NCI-H1417 (cell line): Measurements from ENCODE around the gene NKX1-2.
"Not testable (repeated sequence)": the region's sequence is repeated elsewhere in the genome, so short reads cannot be mapped to it uniquely, and the experiment has no call there.

Source experiments
- DNase-seq, 3 experiments: peaks; one replicate each; lab custom pipeline; 2025; lab: John Stamatoyannopoulos, UW

Gene NKX1-2

DNA sequence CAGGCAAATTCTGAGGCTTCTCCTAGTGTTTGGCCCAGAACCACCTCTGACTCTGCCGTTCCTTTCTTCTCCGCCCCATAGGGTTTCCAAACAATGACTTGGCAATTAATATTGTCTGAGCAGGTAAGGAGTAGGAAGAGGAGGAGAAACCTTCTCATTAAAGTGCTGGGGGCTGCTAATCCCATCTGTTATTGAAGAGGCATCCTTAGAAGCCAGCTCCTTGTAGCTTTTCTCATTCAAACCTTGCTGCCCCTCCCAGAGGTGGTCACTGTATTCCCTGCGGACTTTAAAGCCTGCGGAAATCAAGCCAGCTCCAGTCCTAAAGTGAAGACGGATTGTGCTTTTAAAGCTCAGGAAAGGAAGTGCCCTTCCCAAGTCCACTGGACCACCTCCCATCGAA, 1.4 kb upstream of the NKX1-2 start:
- peak in 1 of 3 experiments; percentile 0 for DNase-seq

DNA sequence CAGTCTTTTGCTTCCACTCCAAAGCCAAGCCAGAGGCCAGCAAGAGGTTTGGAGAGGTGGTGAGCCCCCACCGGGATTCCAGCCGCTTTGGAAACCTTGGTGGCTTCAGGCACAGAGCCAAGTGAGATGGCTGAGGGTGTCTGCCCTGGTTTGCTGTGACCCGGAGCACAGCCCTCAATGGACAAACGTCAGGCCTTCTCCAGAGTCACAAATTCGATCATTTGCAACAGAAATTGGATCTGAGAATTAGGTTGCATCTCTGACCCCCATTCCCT, 885 bp upstream of the NKX1-2 start:
- DNase-seq = no peak

DNA sequence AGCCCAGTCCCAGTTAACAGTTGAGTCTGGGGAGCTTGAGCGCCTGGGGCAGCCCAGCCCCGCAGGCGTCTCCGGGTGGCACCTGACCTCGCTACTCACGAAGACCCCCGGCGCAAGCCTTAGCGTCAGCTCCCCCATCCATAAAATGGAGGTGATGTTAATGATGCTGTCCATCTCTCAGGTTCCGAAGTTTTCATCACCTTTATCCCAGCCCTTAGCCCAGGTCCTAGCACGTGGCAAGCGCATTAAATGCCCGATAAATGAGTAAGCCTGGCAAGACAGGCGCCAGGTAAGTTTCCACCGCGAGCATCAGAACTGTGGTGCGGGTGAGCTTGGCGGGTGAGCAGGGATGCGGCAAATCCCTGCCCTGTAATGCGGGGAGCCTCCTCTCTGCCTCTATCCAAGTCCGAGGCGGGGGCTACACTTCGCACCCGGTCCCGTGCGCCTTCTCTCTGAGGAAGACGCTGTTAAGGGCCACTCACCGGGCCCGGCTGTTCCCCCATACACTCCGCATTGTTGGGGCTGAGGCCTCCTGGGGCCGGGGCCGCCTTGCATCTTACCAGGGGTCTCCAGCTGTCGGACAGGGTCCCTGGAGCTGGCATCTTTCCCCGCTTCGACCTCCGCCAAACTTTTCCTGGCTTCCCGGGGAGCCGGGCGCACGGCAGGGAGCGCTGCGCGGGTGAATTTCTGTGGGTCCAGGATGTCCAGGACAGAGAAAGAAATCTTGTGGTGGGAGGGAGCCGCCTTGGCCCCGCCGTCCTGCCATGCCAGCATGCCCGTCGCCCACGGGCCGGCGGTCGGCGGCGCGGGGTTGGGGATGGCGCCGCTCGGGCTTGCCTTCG, 444 bp downstream of the NKX1-2 start:
- DNase-seq = peak in 2 of 3 experiments; percentile 35 to 37

DNA sequence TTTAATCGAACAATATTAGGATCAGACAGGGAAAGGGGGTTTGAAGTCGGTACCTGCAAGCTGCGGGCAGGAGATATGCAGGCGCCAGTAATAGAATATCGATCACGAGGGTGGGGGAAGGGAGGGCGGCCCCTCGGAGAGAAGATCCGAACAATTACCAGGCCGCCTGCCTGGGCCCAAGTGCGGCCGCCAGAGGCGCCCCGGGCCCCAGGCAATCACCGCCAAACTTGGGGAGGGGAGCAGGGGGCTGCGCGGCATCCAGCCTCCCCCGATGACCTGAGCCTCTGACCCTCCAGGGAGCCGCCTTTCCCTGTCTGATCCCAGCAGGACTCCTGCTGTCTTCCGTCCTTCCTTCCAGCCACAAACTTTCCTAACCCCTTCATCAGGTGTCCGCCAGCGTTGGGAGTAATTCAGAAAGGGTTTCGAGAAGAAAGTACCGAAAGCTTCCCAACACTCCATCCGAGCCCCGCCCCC, 1.1 kb downstream of the NKX1-2 start:
- no peak for DNase-seq

DNA sequence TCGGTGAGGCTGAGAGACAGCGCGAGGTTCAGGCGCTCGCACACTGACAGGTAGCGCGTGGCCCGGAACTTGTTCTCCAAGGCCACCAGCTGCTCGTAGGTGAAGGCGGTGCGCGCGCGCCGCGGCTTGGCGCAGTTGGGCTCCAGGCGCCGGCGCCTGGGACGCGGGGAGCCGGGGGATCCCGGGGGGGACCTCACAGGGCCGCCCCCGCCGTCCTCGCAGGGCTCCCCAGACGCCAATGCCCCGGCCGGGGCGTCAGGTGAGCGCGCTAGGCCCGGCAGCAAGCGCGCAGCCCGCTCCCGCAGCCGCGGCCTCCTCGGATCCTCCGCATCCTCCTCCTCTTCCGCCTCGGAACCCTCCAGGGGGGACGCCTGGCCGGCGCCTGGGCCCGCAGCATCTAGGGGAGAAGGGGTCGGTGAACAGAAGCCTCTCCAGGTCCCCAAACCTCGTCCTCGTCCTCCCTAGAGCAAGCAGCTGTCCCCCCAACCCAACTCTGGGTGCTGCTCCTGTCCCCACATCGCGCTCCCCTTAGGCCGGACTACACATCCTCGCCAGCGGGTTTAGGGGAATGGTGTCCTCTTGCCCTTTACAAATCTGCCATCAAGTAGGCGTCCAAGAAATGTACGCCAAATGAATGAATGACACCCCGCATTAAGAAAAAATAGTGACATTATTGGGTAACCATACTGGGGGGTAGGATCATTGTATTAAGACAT, 1.9 kb downstream of the NKX1-2 start:
- no peak for DNase-seq

DNA sequence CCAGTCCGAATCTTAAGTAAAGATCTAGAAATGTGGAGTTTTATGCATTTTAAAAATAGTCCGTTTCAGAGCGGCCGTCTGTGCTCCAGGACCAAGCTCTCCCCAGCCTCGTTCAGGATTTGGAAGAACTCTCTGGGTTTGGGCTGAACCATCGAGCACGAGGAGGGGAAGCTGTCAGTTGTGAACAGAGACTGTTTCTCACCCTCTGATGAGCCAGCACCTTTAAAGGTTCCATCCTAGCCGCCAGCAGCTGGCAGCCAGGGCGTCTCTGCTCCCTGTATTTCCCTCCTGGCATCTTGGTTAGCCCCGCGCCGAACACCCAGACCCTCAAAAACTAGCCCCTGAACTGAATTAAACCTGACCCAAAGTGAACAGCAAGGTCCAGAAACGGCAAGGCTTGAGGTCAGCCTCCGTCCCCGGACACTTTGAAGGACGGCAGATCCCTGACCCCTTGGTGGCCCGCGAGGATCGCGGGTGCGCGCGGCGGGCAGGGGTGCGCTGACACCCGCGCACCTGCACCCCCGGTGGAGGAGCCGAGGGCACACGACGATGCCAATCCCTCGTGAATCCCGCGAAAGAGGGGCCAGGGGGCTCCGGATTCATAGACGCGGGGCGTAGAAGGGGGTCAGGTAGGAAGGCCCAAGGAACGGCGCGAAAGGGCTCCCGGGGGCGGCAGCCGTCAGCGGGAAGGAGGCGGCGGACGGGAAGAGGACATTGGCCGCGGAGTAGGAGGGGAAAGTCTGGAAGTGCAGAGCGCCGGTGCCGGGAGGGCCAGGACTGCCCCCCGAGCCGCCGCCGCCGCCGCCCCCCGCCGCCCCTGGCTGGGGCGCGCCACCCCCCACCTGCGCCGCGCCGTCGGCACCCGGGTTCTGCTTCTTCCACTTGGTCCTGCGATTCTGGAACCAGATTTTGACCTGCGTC, 2.7 kb downstream of the NKX1-2 start:
- DNase-seq = no peak

DNA sequence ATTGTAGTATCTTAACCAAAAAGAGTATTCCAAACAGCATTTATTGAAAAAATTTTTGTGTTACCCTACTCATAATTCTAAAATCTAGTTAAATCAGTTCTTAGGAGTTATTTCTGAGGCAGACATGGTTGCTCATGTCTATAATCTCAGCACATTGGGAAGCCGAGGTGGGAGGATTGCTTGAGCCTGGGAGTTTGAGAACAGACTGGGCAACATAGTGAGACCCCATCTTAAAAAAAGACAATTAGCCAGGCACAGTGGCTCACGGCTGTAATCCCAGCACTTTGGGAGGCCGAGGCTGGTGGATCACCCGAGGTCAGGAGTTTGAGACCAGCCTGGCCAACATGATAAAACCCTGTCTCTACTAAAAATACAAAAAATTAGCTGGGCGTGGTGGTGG, 8.1 kb downstream of the NKX1-2 start:
- not testable (repeated sequence) for DNase-seq

DNA sequence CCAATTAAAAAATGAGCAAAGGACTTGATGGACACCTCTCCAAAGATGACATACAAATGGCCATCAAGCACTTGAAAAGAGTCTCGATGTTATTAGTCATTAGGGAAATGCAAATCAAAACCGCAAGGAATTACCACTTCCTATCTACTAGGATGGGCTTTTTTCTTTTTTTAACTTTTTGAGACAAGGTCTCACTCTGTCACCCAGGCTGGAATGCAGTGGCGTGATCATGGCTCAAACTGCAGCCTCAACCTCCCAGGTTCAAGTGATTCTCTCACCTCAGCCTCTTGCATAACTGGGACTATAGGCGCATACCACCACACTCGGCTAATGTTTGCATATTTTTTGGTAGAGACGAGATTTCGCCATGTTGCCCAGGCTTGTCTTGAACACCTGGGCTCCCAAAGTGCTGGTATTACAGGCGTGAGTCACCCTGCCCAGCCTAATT, 13.6 kb downstream of the NKX1-2 start:
- no peak for DNase-seq

DNA sequence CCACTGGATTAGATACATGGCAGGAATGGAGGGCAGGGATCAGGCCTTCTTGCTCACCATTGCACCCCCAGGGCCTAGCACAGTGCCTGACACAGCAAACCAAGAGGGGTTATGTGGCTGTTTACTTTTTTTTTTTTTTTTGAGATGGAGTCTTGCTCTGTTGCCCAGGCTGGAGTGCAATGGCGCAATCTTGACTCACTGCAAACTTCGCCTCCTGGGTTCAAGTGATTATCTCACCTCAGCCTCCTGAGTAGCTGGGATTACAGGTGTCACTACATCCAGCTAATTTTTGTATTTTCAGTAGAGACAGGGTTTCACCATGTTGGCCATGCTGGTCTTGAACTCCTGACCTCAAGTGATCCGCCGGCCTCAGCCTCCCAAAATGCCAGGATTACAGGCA, 14.2 kb downstream of the NKX1-2 start:
- not testable (repeated sequence) for DNase-seq

DNA sequence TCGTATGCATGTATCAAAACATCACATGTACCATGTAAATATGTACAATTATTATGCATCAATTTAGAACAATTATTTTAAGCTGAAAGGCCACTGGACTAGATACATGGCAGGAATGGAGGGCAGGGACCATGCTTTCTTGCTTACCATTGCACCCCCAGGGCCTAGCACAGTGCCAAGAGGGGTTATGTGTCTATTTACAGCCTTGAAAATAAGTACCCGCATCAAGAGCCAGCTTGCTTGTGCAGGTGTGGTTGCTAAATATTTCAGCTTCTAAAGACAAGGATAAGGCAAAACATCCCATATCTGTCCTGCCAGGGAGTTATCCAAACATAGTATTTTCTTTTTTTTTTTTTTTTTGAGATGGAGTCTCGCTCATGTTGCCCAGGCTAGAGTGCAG, 16.4 kb downstream of the NKX1-2 start:
- DNase-seq = no peak

DNA sequence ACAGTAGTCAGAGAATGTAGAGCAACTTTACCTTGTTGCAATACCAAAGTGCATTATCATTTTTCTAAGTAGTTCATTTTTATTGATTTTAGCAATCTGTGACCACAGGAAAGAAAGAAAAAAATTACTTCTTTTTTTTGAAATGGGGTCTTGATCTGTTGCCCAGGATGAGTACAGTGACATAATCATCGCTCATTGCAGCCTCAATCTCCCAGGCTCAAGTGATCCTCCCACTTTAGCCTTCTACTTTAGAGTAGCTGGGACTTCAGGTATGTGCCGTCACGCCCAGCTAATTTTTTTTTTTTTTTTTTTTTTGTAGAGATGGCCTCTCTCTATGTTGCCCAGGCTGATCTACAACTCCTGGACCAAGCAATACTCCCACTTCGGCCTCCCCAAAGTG, 19.8 kb downstream of the NKX1-2 start:
- no peak for DNase-seq

DNA sequence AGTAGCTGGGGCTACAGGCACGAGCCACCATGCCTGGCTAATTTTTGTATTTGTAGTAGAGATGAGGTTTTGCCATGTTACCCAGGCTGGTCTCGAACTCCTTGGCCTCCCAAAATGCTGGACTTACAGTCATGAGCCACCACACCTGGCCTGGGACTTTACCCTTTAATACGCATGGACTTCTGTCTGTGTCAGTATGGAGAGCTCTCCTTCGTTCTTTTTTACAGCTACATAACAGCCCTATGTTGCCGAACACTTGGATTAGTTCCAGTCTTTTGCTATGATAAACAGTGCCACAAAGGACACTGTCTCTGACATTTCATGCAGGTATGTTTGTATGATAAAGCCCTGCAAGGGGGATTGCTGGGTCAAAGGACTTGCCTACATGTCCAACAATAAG, 20.3 kb downstream of the NKX1-2 start:
- no peak for DNase-seq

DNA sequence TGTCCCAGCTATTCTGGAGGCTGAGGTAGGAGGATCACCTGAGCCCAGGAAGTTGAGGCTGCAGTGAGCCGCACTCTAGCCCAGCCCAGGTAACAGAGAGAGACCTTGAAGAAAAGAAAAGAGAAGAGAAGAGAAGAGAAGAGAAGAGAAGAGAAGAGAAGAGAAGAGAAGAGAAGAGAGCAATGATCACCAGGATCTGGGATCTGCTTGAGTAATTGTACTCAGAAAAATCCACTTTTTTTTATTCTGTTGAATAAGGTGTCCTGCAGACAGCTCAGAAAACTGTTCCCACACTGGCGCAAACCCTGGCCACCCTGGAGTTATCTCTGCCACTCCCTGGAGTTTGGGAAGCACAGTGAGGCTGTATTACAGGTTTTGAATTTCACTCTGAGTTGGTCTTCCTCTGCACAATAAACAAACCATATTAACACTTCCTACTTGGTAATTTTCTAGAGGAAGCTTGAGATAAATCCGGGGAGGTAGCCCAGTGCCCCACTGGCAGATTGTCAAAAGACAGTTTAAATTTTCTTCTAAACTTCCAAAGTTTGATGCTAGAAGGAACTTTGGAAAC, 21.5 kb downstream of the NKX1-2 start:
- peak in 1 of 3 experiments; percentile 1 for DNase-seq

DNA sequence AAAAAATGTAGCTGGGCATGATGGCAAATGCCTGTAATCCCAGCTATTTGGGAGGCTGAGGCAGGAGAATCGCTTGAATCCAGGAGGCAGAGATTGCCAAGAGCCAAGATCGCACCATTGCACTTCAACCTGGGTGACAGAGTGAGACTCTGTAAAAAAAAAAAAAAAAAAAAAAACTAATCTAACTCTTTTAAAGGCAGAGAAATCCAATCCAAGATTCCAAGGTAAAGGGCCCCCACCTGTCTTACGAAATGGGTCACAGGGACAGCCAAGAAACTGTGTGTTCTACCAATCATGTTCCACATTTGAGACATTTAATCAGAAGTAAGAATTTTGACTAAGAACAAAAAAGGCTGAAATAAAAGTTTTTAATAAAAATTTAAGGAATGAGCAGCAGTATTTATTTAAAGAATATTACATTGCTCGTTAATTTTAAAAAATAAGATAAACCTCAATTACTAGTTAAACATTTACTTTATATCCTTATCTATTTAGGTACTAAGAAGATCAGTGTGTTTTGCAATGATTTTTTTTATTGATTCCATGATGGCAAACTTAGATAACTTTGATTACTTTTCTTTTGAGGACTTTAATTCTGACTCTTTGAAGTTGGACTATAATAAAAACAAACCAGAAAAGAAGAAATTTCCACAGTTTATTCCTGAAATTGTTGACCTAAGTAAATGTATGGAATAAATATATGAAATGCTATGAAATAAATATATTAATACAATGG, 24.4 kb downstream of the NKX1-2 start:
- no peak for DNase-seq

DNA sequence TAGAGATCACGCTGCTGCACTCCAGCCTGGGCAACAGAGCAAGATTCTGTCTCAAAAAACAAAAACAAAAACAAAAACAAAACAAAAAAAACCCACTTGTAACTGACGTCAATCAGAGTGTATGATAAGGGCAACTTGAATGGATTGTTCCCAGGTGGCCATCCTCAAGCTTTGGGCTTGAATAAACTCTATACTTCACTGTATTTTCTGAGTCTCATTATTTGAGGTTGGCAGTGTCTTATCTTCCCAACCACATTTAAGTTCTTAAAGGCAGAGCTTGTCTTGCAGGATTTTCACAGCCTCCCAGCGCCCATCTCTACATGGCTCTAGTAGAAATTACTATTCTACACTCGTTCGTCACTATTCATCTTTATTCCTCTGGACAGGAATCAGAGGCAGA, 26.0 kb downstream of the NKX1-2 start:
- no peak for DNase-seq

DNA sequence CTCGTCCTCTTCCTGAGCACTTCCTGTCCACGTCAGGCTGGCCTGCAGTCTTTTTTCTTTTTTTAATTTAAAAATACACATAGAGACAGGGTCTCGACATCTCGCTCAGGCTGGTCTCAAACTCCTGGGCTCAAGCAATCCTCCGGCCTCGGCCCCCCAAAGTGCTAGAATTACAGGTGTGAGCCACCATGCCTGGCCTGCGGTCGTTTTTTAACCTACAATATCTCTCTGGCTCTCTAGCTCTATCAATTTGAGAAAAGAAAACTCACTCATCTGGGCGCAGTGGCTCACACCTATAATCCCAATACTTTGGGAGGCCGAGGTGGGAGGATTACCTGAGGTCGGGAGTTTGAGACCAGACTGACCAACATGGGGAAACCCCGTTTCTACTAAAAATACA, 27.1 kb downstream of the NKX1-2 start:
- no peak for DNase-seq

DNA sequence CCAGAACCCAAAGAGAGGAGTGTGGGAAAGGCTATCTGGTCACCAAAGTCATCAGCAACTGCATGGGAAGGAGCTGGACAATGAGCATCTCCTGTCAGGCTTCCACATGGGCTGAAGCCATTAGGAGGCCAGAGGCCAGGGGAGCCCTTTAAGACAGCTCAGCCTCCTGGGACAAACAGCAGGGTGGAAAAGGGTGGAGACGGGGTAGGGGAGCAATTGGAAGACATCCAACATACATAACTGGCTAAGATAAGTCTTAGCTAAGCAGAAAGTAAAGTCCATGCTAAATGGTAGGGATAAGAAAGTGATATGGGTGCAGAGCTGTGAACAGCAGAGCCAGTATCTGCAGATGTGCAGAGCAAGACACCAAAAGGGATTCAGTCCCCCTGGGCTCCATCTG, 29.6 kb downstream of the NKX1-2 start:
- DNase-seq = no peak

DNA sequence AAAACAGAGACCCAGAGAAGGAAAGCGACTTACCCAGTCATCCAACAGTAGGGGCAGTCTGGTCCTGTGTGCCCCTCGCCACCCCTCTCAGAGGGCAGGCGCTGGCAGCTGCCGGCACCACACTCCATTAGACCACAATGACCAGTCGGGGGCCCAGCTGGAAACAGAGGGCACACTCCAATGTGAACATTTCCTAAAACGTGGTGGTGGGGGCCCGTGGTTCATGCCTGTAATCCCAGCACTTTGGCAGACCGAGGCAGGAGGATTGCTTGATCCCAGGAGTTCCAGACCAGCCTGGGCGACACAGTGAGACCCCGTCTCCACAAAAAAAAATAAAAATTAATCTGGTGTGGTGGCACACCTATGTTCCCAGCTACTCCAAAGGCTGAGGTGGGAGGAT, 30.2 kb downstream of the NKX1-2 start:
- DNase-seq = no peak

DNA sequence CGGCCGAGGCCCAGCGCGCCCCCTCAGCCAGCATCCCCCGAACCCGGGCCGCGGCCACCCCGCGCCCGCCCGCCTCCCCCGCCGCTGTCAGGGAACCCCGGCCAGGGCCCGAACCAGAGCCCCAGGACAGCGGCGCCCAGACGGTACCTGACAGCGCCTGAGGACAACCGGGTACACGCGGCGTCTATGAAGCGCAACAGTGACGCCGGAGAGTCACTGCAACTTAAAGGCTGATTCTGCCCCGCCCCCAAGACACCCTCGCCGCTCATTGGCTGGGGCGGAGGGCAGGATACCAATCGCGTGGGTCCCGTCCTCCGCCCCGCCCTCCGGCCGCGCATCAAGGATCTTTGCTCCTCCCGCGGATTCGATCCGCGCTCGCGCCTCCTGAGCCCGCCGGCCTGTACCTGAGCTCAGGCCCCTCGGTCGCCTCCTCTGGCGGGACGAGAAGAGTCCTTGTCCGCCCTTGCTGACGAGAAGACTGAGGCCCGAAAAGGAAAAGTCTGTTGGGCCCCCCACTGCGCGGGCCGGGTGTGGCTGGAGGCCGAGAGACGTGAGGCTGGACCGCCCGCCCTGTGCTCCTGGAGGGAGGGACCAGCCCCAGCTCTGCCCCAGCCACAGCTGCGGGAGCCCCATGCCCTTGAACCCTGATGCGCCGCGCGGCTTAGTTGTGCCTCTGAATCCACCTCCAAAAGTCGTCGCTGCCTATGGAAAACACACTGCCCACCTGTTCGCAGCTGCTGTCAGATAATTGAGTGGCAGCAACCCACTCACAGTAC, 30.9 kb downstream of the NKX1-2 start, which contains the start of gene OAT:
Gene OAT (minus strand): TSS at position 198 of the 776 bp plus-strand sequence. CDS start 6,752 bp downstream, outside the sequence.
- peak; percentile 91 to 96 (median 95) for DNase-seq
